Activated T-cell treated with anti-CD3 and anti-CD28 coated beads, Interleukin-2, amount 50 U/mL, for 1 hour (primary cell): Measurements from ENCODE around the gene DMXL1.
"Not testable (repeated sequence)": the region's sequence is repeated elsewhere in the genome, so short reads cannot be mapped to it uniquely, and the experiment has no call there.

ENCODE experiments used
- DNase-seq: peaks from one replicate; pipeline ENCODE4 v3.0.0-alpha.2; 2020

DMXL1 gene

DNA sequence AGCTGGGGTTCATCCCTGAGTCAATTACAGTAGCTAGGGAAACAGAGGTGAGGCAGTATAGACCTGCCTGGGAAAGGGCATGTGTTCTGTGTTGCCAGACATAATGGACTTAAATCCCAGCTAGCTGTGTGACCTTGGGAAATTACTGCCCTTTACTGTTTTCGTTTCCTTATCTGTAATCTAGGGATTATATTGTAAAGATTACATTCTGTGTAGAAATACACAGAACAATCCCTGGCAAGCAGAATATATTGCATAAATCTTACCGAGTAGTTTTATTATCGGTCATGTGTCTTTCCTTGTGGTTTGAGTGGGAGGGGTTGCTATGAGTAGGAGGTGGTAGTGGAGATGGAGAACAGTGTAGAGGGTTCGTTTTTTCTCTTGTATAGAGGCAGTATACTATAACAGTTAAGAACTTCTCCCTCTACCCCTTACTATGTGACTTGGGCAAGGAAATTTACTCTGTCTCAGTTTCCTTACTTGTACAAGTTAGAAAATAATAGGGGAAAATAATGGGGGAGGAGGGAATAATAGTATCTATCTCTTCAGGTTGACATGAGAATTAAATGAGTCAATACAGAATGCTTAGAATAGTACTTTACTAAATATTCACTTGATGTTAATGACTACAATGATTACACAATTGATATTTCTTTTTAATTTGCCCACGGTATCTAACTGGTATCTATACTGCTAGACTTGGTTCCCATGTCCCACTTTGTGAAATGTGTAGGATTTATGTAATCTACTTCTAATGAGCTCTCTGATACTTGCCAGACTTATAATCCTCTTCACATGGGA, 7.1 kb upstream of the DMXL1 start:
- no peak for DNase-seq

DNA sequence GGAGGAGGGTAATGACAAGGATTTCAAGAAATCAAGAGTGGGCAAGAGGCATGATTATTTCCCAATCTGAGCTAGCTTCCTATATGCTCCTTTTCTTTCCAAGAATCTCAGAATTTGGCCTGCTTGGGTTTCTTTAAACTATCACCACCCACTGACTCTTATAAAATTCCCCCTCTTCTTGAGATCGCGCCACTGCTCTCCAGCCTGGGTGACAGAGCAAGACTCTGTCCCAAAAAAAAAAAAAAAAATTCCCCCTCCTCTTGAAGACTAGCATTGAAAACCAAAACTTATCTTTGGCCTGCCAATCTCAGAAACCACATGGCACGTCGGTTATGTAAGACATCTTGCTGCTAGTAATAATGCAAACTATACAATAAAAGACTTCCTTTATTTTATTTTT, 3.4 kb upstream of the DMXL1 start:
- no peak for DNase-seq

DNA sequence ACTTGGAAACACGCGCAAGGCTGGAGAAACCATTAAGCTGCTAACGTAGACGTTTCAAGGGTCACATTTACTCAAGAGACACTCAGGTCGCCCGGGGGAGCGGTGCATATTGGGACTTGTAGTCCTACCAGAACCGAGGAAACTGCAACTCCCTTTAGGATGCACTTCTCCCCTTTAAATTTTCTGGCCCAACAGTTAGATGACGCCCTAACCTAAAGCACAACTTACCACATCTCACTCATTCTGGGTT, 384 bp upstream of the DMXL1 start:
- no peak for DNase-seq

DNA sequence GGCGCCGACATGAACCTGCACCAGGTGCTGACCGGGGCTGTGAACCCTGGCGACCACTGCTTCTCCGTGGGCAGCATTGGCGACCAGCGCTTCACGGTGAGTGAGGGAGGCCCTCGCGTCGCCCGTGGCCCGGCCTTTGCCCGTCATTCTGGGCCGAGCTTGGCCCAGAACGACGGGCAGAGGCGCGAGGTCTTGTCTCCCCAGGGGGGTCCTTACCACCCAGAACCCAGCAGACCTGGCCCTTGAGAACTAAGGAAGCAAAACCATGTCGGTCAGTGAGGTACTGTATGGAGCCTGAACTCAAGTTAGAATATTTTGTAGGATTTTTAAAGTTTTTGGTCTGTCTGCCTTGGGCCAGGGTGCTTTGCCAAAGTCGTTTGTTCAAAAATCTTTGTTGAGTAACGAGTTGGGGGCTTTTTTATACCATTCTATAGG, 691 bp downstream of the DMXL1 start:
- DNase-seq, result no peak

DNA sequence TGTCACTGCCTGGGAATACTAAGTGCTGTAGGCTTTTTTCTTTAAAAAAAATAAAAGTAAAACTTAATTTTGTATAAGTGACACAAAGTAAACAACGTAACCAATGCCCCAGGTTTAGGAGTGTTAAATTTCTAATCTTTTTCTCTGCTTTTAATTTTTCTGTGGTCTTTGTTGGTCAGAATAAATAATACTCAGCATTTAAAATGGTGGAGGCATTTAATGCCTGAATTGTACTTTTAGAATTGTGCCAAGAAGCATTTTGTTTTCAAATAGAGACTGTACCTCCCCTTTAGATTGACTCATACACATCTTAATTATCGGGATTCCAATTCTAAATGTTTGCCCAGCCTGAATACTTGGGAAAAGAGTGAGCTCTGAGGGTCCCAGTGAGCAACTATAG, 1.6 kb downstream of the DMXL1 start:
- no peak for DNase-seq

DNA sequence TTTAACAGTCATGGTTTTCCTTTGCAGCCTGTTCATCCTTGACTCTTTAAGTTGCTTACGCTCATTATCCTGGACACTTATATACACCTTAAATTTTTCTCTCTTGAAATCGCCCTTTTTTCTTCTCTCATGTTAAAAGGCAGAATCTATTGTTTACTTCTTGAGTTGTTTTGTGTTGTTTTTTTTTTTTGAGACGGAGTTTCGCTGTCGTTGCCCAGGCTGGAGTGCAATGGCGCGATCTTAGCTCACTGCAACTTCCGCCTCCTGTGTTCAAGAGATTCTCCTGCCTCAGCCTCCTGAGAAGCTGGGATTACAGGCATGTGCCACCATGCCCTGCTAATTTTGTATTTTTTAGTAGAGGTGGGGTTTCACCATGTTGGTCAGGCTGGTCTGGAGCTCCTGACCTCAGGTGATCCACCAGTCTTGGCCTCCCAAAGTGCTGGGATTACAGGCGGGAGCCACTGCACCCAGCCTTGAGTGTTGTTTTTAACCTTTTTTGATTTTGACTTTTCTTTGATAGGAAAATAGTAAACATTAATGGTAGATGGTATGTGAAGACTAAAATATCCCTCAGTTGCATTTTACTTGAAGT, 3.0 kb downstream of the DMXL1 start:
- DNase-seq, result not testable (repeated sequence)

DNA sequence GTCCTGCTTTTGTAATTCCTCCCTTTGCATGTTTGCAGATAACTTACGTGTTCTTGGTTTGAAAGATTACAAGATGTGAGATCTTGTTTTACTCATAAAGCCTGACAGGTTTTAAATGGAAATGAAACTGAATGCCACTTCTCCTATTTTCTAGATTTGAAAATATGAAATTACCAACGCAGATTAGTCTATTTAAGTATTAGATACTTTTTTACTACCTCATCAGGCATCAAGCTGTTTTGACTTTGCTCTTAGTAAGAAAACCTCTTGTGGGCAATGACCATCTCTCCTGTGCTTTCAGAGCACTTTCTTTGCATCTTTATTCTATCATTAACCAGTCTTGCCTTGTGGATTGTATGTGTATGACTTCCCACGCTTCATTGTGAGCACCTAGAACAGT, 3.5 kb downstream of the DMXL1 start:
- no peak for DNase-seq

DNA sequence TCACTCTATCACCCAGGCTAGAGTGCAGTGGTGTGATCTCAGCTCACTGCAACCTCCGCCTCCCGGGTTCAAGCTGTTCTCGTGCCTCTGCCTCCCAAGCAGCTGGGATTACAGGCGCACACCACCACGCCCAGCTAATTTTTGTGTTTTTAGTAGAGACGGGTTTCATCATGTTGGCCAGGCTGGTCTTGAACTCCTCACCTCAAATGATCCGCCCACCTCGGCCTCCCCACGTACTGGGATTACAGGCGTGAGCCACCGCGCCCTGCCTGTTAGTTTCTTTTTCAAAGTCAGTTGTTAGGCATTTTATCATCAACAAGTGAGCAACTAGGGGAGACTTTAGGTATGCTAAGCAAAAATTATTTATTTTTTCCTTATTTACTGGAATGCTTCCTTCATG, 4.4 kb downstream of the DMXL1 start:
- not testable (repeated sequence) for DNase-seq

DNA sequence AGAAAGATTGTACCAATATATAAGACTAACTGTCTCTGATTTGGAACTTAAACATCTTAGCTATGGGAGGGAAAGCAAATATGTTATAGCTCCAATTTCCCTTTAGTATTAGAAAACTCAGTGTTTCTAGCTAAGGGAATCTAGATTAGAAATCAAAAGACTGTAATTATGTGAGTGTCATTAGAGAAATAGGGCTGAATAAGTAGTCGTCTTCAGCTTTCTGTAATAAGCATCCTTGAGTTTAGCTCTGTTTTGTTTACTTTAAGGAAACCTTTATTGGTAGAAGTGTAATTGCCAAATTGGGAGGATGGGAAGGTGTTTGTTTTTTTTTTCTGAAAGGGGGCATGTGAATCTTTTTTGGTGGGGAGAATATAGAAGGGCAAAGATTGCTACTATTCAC, 5.2 kb downstream of the DMXL1 start:
- DNase-seq, result no peak

DNA sequence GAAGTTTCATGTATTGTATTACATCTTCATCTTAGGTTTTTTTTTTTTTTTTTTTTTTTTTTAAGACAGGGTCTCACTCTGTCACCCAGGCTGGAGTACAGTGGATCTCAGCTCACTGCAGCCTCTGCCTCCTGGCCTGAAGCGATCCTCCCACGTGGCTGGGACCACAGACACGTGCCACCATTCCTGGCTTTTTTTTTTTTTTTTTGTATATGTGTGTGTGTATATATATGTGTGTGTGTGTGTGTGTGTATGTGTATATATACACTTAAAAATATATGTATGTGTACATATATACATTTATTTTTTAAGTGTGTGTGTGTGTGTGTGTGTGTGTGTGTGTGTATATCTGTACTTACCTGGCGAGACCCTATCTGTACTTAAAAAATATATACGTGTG, 6.6 kb downstream of the DMXL1 start:
- no peak for DNase-seq

DNA sequence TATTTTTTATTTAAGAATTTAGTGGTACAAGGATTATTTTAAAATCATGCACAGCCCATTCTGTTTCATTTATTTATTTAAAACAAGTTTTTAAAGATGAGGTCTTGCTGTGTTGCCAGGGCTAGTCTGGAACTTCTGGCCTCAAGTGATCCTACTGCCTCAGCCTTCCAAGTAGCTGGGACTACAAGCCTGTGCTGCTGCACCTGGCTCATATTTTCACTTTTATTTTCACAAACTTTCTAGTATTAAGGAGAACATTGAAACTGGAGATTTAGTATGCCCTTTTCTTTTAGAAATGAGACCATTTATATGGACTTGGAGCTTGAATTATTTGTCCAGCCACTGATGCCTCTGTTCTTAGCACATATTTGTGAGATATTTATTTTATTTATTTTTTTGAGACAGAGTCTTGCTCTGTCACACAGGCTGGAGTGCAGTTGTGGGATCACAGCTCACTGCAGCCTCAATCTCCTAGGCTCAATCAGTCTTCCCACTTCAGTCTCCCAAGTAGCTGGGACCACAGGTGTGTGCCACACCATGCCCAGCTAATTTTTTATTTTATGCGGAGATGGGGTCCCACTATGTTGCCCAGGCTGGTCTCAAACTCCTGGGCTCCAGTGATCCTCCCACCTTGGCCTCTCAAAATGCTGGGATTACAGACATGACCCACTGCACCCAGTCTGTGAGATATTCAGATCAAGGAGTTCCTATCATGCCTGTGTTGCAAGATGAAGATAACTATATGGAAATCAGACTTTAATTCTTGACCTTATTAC, 7.4 kb downstream of the DMXL1 start:
- DNase-seq, result no peak

DNA sequence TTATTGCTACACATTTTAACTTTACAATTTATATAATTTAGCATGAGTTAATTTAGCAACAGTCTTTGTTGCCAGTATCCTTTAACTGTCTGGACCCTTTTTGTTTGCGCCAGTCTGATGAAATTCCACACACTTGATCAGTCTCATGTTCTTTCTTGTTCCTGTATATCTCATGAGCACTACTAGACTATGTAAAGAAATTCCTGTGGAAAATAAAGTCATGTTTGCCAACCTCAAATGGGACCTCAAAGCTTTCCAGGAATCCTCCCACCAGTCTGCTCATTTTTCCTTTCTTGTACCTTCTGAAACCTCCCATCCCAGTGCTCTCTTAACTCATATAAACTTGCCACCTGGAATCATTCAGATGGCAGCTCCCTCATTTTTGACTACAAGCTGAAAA, 8.0 kb downstream of the DMXL1 start:
- DNase-seq, result no peak

DNA sequence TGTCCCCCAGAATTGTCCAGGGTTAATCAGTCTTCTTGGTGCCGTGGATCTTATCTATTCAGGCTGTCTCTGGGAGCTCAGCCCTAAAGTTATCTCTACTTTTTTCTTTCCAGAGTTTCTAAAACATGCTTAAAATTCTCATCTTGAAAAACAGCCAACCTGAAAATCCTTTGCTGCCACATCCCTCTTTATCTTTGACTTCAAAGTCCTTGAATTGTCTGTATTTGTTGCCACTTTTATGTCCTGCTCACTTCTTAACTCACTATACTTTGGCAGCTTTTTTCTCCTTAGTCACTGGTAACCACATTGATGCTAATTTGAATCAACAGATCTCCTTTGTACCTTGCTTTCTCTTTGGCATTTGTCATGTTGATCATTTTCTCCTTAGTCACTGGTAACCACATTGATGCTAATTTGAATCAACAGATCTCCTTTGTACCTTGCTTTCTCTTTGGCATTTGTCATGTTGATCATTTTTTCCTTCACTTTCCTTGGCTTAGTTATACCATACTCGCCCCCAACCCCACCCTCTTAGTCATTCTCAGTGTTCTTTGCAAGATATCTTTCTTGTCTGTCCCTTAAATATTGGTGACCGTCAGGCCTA, 8.5 kb downstream of the DMXL1 start:
- no peak for DNase-seq

DNA sequence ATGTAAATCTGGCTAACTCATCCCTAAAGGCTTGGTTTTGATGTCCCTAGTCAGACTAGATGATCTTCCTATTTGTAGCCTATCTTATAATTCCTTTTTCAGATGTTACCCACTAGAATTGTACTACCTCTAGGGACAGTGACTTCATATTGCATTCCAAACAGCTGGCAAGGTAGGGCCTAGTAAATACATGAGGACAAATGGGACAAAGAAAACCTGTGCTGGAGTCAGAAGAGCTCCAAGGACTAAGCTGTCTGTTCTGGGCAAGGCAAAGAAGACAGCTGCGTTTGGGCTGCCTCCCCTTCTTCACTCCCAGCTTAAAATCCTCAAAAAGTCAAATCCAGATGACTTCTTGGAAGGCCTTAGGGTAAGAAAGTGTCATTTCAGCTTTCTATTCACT, 10.0 kb downstream of the DMXL1 start:
- DNase-seq, result no peak

DNA sequence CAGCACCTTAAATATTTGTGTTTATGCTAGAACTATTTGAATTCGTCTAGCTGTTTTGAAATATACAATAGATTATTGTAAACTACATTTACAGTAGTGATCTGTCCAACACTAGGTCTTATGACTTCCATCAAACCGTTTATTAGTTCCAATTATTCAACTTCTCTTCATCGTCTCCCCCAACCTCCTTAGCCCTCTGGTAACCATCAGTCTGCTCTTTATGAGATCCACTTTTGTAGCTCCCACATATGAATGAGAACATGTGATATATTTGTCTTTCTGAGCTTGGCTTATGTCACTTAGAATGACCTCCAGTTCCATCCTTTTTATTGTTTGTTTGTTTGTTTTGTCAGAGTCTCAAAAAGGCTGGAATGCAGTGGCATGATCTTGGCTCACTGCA, 11.8 kb downstream of the DMXL1 start:
- no peak for DNase-seq

DNA sequence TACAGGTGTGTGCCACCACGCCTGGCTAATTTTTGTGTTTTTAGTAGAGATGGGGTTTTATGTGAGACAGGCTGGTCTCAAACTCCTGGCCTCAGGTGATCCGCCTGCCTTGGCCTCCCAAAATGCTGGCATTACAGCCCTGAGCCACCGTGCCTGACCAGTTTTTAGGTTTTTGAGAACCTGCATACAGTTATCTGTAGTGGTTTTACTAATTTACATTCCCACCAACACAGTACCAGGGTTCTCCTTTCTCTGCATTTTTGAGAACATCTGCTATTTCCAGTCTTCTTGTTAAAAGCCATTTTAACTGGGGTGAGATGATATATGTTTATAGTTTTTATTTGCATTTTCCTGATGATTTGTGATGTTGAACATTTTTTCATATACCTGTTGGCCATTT, 12.8 kb downstream of the DMXL1 start:
- DNase-seq, result no peak

DNA sequence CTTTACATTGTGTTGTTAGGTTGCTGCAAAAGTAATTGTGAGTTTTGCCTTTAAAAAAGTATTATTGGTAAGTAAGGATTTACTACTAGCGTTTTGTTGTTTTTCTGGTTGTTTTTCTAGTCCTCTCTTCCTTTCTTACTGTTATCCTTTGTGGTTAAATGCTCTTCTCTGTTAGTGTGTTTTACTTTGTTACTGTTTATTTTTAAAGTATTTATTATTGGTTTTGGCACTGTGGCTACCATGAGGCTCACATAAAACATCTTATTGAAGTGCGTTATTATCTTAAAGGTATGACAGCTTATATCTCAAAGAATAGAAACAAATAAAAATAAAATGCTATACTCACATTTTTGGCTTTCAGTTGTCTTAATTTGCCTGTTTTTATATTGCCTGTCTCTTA, 17.6 kb downstream of the DMXL1 start:
- no peak for DNase-seq

DNA sequence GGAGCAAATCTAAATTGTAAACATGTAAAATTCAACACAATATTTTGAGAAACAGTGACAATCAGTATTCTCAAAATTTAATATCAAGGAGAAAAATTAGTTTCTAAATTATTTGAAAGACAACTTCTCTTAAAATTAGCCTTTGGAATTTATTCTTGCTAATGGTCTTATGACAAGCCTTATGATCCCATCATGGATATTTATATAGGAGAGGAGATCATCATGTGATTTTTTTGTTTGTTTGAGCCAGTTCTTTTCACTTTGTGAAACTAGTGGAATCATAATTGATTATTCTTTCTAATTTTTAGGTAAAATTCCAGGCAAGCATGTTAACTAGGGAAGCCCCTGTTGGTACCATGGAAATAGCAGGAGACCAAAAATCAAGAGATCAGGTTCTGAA, 24.7 kb downstream of the DMXL1 start:
- DNase-seq, result no peak

DNA sequence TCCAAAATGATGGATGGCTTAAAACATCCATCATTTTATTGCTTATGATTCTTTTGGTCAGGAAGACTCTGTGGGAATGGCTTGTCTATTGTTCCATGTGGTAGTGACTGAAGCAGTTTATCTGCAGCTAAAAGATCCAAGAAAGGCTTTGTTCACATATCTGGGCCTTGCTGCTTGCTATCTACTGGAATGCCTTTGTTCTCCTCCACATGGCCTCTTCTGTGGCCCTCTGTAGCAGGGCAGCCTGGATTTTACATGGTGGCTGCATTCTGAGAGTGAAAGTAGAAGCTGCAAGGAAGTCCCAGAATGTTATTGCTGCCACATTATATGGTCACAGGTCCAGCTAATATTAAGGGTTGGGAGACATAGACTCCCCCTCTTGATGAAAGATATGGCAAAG, 35.1 kb downstream of the DMXL1 start:
- DNase-seq, result no peak

DNA sequence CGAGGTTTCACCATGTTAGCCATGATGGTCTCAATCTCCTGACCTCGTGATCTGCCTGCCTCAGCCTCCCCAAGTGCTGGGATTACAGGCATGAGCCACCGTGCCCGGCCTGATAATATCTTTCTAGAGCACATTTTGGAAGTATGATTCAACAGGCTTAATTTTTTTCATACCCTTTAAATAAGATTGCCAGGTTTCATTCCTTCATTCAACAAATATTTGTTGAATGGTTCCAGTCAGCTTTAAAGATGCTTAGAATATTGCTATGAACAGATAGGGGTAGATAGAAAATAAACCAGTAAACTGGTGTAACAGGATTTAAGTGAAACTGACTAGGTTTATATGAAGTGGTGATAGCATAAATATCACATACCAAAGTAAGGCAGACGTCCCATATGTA, 41.3 kb downstream of the DMXL1 start:
- no peak for DNase-seq

DNA sequence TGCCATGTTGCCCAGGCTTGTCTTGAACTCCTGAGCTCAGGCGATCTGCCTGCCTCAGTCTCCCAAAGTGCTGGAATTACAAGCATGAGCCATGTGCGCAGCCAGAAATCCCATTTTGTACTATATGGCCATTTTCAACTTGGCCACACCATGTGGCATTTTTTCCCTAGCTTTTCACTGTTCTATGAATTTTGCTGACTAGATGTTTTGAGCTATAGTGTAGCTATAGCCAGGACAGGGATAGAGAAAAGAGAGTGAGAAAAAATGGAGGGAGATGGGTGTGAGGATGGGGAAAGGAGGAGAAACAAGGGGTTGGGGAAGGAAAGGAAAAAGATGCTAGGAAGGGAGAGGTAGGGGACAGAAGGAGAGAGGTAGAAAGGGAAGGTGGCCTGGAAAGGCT, 46.4 kb downstream of the DMXL1 start:
- DNase-seq, result no peak

DNA sequence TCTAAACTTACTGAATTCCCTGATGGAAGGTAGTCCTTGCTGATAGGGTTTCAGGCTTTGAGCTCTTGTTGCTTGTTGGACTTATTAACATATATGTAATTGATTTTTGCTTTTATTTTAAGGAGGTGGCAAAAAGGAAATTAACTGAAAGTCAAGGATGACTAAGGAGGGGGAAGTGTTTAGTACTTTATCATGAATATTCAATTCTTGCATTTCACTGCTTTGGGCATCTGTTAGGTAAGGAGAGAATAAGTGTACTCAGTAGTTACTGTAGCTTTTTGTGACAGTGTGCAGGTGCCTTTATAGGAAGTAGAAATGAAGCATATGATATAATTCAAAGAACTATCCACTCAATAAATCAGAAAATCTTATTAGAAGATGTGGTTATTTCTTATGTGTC, 47.1 kb downstream of the DMXL1 start:
- DNase-seq, result no peak

DNA sequence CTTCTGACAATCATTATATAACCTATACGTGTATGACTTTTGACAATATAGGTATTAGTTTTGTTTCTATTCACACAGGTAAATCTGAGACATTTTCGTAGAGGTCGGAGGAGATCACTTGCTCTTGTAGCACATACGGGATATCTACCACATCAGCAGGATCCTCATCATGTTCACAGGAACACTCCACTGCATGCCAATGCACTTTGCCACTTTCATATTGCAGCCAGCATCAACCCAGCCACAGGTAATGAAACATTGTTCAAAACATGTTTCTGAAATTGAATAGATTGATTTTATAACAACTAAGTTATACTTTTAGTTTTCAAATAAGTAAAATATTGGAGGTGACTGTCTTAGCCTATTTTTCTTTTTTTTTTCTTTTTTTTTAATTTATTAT, 50.0 kb downstream of the DMXL1 start:
- DNase-seq, result no peak

DNA sequence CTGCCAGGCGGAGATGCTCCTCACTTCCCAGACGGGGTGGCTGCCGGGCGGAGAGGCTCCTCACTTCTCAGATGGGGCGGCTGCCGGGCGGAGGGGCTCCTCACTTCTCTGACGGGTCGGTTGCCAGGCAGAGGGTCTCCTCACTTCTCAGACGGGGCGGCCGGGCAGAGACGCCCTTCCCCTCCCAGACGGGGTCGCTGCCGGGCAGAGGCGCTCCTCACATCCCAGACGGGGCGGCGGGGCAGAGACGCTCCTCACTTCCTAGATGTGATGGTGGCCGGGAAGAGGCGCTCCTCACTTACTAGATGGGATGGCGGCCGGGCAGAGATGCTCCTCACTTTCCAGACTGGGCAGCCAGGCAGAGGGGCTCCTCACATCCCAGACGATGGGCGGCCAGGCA, 51.6 kb downstream of the DMXL1 start:
- DNase-seq, result not testable (repeated sequence)
